Endothelial cell of hepatic sinusoid (primary cell): Measurements from ENCODE around the gene FAM114A2.

Source experiments
- in situ Hi-C: cut with HindIII; loops from 2 replicates; pipeline ENCODE4 v1.10.0; 2017; ENCODE audit warnings: low sequenced_read_pairs

The FAM114A2 gene

DNA sequence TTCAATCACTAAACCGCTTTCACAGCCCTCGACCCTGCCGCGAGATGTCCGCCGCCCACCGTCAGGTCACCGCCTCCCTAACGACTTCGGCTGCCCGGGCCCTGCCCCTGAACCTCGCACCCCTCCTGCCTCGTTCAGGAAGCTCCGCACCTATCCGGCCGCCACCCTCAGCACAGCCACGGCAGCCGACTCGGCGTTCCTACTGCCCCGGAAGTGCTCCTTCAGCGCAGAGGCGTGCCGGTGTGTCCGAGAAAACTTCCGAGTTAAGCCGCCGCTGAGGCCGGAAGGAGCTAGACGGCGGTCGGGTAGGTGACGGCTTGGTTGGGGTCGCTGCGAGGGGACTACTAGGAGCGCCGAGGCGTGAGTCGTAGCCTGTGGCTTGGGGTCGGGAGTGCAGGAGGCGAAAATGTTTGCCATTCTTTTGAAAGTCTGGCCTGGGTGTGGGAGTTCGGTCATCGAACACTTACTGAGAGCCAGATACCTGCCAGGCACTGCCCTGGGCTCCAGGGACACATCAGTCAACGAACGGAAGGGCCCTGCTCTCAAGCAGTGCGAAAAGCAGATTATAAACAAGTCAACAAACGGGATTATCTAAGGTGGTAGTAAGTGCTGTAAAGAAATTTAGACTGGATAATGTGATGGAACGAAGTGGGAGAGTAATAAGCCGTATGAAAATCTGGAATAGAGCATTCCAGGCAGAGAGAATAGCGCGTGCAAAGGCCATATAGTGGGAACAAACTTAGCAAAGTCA is at the start of gene FAM114A2, which contains the start of gene MFAP3:
TSS of gene FAM114A2 (minus strand) at position 204 of the 751 bp plus-strand sequence. CDS start 3,957 bp downstream, outside the sequence.
TSS of gene MFAP3 (plus strand) at position 261 of the 751 bp plus-strand sequence. CDS start 10,756 bp downstream, outside the sequence.
- in situ Hi-C loops = no loop called here

DNA sequence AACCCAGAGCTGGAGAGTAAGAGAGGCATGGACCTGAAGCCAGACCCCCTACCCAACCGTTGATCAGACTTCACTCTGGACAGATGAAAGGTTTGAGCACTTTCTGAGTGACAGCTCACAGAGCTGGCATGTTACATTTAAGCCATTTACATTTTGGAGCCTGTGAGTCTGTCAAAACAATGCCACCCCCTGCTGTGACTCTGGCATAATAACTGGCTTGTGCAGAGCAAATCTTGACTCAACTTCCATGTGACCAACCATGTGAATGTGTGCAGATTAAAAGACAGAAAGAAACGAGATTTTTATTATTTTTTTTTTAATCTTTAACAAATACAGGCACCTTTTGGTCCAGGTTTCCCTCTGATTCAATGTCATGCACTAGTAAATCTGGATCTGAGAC is 48.5 kb upstream of the FAM114A2 start:
- in situ Hi-C loops = no loop called here

DNA sequence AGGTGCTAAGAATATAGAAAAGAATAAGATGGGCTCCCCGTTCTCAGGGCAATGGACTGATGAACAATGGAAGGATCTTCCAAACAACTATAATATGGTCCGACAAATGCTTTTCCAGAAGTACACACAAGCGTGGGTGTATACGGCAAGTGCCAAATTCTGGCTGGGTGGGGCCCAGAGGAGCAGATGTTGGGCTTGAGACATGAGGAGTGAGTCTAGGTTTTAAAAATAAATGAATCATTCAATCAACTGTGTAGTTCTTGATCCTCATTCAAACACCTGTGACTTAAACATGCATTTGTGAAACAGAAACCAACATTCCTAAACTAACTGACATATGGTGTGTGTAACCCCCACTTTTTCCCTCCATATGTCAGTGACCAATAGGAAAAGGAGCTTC is 47.9 kb upstream of the FAM114A2 start:
- in situ Hi-C loops = no loop called here

DNA sequence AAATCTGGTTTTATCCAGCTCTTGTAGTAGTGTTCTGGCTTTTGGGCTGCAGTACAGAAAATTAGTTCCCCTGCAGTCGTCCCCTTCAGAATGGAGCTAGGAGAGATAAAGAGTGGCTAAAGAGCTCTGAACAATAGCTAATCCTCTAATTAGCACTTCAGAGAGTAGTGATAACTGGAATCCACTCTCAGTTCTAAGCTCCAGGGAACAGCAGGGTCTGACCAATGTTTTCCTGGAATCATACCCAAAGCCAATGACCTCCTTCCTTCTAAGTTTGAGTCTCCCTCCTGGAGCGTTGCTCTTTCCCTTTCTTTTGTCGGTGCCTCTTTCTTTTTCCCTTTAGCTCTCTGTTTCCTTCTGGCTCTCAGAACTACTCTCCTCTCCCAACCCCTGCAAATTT is 47.4 kb upstream of the FAM114A2 start:
- in situ Hi-C loops = no loop called here

DNA sequence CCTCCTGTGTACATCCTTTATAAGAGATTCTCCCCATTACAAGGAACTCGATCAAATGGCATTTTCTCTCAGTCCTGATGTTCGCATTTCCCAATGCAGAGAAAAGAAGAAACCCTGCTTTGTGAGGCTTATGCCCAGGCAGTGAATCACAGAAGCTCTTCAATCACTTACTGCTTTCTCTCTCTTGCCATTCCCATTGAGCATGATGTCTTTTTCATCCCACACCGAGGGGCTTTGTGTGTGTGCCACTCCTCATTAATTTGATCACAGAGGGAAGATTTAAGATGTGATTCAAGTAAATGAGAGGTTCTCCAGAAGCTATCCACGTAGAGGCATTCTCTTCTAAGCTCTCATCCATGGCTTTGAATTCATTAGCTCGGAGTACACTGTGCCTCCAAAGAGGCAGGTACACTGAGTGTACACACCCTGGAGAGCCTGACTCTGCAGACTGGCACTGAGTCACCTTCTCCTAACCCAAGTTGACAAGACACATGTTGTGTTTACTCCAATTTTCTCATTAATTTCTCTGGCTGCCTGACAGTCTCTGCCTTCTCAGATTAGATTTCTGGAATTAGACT is 45.4 kb upstream of the FAM114A2 start:
- in situ Hi-C loops = no loop called here

DNA sequence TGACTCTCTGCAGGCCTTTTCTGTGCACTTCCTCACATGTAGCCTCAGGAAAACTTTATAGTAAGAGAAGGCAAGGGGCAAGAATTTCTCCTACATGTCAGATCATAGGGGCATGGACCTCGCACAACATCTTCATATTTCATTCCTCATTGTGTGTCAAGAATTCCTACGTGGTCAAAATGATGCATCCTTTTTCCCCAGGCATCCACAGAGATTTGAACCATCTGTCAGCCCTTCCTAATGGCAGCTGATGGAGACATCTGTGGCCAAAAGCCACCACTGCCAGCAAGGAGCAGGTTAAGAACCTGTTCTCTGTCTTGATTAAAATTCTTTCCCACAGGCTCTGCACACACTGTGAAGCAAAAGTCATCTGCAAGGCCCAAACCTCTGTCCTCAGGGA is 42.5 kb upstream of the FAM114A2 start:
- in situ Hi-C loops = no loop called here

DNA sequence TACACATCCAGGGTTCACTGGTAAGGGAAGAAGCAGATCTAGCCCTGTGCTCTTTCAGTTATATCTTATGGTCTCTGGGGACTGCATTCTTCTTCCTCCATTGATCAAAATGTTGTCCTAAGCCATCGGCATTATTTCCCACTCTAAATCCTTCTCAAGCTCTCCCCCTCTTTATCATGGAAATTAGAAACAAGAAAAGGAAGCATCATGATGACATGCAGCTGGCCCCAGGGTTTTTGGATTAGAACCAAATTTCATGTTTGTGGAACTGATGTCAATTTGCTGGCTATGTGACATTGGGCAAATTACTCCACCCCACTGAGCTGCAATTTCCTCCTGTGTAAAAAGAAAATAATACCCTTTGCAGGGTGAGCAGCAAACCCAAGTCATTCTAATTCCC is 39.6 kb upstream of the FAM114A2 start:
- in situ Hi-C loops = loop anchor here (10.0 kb wide), 1 partner anchor 97 kb away; no protein-coding TSS in a partner anchor

DNA sequence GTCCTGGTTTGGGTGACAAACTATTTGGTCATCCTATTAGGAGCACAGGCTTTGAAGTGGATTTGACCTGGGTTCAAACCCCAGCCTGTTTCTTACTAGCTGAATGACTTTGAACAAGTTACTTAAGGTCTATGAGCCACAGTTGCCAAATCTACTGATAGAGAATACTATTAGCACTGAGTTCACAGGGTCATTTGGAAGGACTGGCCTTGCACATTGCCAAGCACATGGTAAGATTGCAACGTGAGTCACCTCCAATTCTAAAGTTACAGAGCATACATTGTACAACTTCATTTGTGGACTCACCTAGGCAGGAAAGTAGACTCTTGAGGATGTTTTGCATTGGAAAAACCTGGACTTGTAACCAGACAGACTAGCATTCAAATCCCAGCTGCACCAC is 39.0 kb upstream of the FAM114A2 start:
- in situ Hi-C loops = loop anchor here (10.0 kb wide), 1 partner anchor 97 kb away; no protein-coding TSS in a partner anchor

DNA sequence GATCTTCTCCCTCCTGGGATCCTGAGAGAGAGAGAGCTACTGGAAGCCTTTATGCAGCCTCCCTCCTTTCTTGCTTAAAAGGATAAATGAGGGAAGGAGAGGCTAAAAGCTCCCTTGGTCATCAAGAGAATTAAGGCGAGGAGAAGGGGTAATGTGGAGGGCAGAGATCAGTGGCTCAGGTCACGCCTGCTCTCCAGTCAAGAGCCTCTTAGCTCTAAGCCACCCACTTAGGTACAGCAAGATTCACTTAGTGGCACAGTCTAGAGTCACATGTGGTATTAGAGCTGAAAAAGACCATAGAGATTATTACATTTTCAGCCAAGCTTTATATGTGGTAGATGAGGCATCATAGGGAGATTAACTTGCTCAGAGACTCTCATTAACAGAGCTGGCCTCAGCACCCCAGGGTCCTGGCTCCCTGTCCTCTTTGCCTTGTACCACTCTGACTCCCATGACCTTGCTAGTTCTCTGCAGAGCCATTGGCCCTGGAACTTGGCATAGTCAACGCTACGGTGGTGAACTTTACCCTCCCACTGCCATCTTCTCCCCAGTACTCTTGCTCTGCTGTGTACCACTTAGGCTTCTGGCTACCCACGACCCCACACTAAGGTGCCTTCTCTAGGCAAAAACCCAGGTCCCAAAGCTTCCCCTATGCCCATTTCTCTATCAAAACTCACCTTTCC is 37.7 kb upstream of the FAM114A2 start:
- in situ Hi-C loops = loop anchor here (10.0 kb wide), 1 partner anchor 98 kb away; no protein-coding TSS in a partner anchor

DNA sequence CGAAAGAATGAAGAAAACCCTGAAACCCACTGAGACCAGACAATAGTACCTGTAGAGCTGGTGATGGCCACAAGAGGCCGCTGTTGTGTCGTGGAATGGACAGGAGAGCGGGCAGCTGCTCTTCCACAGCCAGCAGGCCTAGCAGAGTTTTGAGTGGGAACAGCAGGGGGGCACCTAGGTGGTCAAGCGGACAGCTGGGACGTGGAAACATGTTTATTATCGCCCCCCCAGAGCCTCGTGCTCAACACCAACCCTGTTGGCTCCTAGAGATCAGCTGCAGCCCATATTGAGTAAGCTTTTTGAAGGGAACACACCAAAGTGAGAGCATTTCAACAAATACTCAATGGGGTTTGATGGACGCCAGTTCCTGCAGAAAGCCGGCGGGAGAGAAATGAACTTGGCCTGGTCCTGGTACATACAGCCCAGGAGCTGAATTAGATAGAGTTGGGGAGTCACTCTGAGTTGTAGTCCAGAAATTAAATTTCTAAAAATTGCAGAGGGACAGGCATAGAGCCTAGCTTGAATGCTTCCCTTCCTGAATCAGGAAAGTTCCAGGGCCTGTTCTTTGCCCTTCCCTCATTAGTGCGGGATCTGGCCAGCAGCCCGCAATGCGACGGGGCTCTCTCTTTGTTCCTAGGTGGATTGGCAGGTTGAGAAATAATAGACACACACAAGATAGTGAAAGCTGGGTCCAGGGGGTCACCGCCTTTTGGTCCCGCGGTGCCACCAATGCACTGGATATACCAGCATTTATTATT is 33.9 kb upstream of the FAM114A2 start:
- in situ Hi-C loops = loop anchor here (10.0 kb wide), 1 partner anchor 102 kb away; no protein-coding TSS in a partner anchor

DNA sequence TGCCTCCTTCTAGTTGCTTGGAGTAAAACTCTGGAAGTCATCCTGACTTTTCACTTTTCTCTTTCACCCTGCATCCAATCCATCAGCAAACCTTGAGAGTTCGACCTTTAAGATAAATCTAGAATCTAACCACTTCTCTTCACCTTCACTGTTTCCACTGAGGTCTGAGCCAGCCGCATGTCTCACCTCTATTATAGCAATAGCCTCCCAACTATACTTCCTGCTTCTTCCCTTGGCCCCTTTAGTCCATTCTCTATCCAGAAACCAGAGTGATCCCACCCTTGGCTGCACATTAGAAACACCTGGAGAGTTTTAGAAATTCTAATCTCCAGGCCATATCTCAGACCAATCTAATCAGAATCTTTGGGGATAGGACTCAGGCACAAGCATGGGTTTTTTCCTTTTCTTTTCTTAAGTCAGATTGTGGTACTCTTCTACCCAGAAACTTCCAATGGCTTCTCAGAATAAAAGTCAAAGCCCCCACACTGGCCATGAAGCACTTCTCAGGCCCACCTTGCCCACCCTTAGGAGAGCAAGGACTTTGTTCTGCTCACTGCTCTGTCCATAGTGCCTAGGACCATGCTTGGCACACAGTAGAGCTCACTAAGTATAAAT is 33.2 kb upstream of the FAM114A2 start:
- in situ Hi-C loops = loop anchor here (10.0 kb wide), 1 partner anchor 103 kb away; no protein-coding TSS in a partner anchor

DNA sequence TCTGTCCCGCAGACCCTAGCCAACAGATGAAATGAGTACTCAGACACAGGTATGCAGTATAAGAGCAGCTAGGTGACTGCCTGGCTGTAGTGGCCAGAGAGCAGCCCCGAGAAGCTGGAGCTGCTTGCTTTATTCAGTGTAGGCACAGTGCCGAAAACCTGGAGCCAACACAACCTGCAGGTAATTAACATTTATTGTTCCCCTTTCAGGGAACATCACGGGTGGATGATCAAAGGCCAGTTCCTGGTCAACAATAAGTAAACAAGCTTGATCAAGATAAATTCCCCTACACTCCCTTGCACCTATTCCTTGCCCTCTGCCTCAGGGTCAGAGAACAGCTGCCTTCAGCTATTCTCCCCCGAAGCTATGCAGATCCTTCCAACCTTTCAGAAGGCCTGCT is 31.1 kb upstream of the FAM114A2 start:
- in situ Hi-C loops = loop anchor here (10.0 kb wide), 1 partner anchor 105 kb away; no protein-coding TSS in a partner anchor

DNA sequence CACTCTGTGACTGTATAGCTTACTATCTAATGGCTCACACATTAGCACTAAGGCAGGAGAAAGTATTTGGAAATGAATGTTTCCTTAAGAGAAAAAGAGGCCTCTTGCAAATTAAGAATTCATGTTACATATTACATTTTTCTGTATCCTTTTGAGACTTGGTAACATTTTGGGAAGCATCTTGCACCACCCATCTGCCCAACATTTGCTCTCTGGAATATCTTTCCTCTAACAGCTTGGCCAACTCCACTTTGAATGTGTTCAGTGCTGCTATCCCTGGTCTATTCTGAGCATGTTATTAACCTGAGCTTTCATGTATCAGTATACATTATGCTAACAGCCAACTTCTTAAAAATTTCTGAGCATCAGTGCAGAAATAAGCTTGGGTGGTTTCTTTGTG is 27.3 kb upstream of the FAM114A2 start:
- in situ Hi-C loops = no loop called here

DNA sequence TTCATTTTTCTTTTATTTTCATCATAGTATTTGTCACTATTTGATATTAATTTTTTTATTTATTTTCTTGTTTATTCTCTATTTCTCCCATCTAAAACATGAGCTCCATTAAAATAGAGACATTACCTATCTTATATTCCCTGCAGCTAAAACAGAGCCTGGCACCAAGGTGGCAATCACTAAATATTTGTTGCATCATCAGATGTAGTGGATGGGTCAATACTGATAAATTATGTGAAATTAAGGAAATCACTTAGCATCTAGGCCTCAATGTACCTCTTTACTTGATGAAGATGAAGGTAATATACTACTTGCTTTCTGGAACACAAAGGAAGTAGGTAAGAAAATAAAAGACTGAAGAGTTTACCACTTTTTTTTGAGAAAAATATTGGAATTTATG is 24.7 kb upstream of the FAM114A2 start:
- in situ Hi-C loops = no loop called here

DNA sequence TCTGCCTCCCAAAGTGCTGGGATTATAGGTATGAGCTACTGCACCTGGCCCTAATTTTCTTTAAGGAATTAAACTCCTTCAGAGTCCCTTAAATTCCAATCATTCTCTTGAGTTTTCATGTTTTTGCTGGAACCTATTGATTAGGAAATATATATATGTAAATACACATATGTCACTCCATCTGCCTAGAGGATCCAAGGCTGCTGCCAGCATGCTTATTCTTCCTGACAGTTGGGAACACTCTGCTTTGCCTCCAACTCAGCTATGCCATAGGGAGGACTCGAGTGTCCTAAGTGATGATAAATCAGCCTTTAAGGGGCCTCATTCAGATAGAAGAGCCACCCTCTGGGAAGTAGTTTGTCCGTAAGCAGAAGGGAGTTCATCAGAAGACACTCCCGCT is 21.9 kb upstream of the FAM114A2 start:
- in situ Hi-C loops = no loop called here

DNA sequence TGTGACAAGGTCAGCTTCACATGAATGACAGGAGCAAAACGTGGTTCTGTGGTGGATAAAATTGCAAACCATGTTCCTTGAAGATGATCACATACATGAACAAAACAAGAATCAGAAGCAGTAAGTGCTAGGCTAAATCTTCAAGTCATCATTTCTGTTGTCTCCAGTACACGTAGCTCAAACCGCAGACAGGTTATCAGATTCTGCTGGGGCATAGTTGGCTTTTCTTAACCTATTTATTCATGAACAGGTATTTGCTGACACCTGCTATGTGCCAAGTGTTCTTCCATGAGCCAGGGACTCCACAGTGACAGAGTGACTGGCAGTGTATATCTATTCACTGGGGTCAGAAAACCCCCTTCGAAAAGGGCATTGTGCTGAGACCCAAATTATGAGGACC is 20.9 kb upstream of the FAM114A2 start:
- in situ Hi-C loops = no loop called here

DNA sequence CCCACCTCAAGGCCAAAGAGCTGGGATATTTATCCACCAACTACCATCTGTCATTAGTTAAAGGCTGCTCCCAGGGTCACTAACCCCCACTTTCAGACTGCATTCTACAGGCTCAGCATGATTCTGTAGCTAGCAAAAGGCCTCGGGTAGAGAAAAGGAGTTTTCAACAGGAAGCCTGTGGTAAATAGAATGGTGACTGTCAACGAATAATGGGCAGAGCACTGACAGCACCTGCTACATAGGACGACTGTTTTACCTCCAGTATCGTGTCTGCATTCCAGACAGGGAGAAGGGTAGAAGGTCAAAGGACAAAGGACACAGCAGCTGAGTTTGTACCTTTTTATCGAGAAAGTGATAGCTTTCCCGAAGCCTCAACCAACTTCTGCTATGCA is 20.3 kb upstream of the FAM114A2 start:
- in situ Hi-C loops = no loop called here

DNA sequence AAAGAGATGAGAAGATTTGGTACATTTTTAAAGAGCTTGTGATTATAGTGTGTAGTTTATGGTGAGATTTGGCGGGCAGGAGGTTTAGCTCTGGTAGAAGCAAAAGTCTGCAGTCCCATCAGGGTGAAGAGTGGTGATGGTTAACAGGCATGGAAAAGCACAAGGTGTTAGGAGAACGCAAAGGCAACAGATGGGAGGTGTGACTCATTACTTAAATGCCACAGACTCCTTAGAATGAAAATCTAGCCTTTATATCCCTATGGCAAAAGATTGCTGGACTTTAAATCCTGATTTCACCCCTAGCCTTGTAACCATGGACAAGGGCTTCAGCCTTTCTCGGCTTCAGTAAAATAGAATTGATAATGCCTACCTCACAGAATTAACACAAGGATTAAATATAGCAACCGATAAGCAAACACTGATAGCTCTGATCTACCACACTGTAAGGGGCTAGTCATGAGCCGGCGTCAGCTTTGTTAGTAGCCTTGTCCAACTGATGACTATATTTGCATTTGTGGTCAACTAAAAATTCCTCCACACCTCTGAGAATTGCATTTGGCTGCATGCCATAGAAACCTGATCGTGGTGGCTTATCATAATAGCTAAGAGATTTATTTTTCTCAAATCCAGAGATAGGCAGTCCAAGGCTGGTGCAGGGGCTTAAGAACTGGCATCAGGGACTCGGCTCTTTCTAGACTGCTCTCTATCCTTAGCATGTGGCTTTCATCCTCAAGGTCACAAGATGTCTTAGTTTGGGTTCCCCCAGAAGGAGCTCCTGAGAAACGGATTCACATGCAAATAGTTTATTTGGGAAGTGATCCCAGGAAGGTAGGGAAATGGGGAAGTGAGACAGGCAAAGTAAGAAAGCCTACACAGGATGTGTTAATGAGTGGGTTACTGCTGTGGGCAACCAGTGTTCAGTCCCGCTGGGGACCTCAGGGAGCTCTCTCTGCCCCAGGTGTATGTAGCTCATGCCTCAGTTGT is 19.6 kb upstream of the FAM114A2 start:
- in situ Hi-C loops = no loop called here

DNA sequence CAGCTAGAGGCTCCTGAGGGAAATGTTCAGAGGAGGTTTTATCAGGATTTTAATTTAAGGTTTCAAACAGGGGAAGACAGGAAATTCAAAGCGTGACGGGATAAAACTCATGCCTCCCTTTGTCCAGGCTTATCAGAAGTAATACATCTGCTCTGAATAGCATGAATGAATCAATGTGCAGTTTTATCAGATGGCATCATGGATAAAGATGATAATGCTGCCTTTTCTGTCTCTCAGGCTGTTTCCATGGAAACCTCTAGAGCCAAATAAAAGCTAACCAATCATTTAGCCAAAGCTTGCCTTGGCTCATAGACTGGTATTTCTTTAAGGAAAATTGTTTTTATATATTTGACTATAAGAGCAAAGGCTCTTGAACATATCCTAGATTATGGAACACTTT is 16.5 kb upstream of the FAM114A2 start:
- in situ Hi-C loops = no loop called here
